Measurements from ENCODE around the gene LDB3.

LDB3 gene

GRCh38 chr10:86705139-86705538, 36.8 kb downstream of the LDB3 start:
- no peak for TF ChIP-seq CTCF (IDR thresholded peaks at IDR 0.05; ENCODE audit: low read depth, low read length, missing control alignments)
- no peak overlapping the region for H3K4me3 ChIP-seq (ENCODE audit: low read depth, low read length)
- DNase-seq (ENCODE audit: low read depth): no peak

DNA sequence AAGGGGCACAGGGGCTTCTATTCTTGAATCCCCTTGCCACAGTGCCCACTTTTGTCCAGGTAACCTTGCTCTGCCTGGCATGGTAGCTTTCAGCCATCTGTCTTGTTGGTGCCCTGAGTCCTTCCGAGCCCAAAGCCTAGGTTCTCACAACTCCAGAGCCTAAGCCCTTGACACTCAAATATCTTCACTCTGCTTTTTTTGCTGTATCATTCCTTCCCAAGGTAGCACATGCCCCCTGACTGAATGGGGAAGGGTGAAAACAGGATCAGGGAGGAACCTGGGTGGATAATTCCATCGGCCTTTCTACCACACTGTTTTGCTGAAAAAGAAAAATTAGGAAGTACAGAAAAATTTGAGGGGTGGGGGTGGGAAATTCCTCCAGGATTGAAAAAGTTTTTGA, 37.6 kb downstream of the LDB3 start:
- DNase-seq (ENCODE audit: low read depth): no peak
- TF ChIP-seq CTCF (IDR thresholded peaks at IDR 0.05; ENCODE audit: low read depth, low read length, missing control alignments): no peak
- H3K4me3 ChIP-seq (ENCODE audit: low read depth, low read length): no peak overlapping the region

DNA sequence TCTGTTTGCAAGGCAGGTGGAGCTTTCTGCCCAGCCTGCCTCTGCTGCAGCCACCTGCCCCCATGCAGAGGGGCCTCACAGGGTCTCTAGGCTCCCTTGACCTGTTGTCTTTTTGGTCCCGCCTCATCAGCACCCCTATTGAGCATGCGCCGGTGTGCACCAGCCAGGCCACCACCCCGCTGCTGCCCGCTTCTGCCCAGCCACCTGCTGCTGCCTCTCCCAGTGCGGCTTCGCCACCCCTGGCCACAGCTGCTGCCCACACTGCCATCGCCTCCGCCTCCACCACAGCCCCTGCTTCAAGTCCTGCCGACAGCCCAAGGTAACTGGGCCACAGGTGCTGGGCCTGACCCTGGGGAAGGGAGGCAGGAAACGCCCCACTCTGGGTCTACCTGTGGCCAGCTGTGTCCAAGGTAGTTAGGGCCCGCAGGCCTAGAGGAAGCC, 38.1 kb downstream of the LDB3 start:
- H3K4me3 ChIP-seq (ENCODE audit: low read depth, low read length): no peak overlapping the region
- no peak for DNase-seq (ENCODE audit: low read depth)
- no peak for TF ChIP-seq CTCF (IDR thresholded peaks at IDR 0.05; ENCODE audit: low read depth, low read length, missing control alignments)

- no peak overlapping the region for H3K4me3 ChIP-seq (ENCODE audit: low read depth, low read length)
- no peak for DNase-seq (ENCODE audit: low read depth)
- TF ChIP-seq CTCF (IDR thresholded peaks at IDR 0.05; ENCODE audit: low read depth, low read length, missing control alignments): no peak
These were observed 38.7 kb downstream of the LDB3 start for GRCh38 chr10:86706977-86707376.

DNA sequence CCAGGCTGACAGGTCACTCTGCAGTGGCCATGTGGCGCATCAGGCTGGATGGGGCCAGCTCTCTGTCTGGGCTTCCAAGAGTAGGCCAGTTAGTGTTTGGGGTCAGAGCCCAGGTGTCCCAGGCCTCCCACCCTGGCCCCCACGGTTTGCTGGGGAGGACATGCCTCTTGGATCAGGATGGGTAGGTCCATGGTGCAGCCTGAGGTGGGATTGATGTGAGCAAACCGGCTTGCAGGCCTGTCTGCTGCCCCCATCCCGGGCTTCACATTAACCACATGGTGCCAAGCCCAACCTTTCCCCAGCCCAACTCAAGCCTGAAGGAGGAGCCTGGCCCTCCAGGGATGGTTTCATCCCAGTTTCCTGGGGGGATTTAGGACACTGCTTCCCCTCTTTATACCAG, 39.2 kb downstream of the LDB3 start:
- no peak for DNase-seq (ENCODE audit: low read depth)
- TF ChIP-seq CTCF (IDR thresholded peaks at IDR 0.05; ENCODE audit: low read depth, low read length, missing control alignments): no peak
- H3K4me3 ChIP-seq (ENCODE audit: low read depth, low read length): no peak overlapping the region

DNA sequence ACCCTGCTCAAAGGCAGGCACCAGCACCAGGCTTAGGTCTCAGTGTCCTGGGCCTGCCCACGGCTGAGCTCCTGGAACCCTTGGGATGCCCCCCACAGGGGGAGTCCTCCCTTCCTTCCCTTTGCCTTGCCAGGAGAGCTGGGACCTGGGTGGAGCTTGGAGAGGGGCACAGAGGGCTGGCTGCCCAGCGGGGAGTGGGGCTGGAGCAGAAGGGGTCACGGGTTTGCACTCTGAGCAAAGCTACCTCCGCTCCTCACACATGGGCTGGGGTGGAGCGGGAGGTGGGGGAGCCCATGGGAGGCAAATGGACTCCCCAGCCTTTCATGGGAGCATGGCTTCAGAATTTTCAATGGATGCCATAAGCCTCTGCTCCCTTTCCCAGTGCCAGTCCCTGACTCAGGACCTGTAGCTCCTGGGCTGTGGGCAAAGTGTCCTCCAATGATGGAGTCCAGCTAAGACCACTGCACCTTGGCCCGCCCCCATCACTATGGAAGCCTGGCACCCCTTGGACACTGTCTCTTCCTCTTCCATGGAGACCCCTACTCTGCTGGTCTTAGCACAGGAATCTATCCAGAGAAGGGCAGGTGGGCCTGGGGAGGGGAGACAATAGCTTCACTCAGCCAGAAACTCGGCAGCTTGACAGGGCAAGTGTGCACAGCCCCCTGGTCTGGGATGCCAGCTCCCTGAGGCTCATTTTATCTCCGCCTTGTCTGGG, 39.9 kb downstream of the LDB3 start:
- no peak for TF ChIP-seq CTCF (IDR thresholded peaks at IDR 0.05; ENCODE audit: low read depth, low read length, missing control alignments)
- DNase-seq (ENCODE audit: low read depth): no peak
- H3K4me3 ChIP-seq (ENCODE audit: low read depth, low read length): no peak overlapping the region

- no peak for DNase-seq (ENCODE audit: low read depth)
- H3K4me3 ChIP-seq (ENCODE audit: low read depth, low read length): no peak overlapping the region
- no peak for TF ChIP-seq CTCF (IDR thresholded peaks at IDR 0.05; ENCODE audit: low read depth, low read length, missing control alignments)
These were observed 40.6 kb downstream of the LDB3 start for GRCh38 chr10:86708783-86709380.

Data from GM12864 (cell line).